ENCODE measurements around the gene TSPEAR. TPM values are rescaled to one million over a fixed set of nuclear protein-coding genes. Genes with fewer than 3 reads are reported as not detected.

The TSPEAR gene
- total RNA-seq, 4 donors from 2014 or later, result not detected

DNA sequence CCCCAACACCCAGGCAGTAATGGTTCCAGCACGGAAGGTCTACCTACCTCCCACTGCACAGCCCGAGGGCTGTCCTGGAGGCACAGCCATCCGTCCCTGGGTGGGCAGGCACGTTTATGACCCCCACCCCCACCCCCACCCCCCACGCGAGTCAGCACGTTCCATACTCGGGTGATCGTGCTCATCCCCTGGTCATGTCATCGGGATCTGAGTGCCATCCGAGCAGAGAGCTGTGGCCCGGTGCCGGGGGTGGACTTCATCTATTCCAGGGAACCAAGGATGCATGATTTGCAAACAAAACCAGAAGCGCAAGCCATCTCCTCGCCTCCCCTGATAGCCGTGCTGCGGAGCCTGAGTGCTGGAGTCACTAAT is 1.1 kb downstream of the TSPEAR start:
- TF ChIP-seq CTCF (IDR thresholded peaks at IDR 0.05; ENCODE audit: low read depth), result no peak

GRCh38 chr21:44709426-44710293 is 1.7 kb downstream of the TSPEAR start:
- no peak for TF ChIP-seq CTCF (IDR thresholded peaks at IDR 0.05; ENCODE audit: low read depth)

GRCh38 chr21:44708866-44709425 is 2.4 kb downstream of the TSPEAR start:
- TF ChIP-seq CTCF (IDR thresholded peaks at IDR 0.05; ENCODE audit: low read depth), result no peak

DNA sequence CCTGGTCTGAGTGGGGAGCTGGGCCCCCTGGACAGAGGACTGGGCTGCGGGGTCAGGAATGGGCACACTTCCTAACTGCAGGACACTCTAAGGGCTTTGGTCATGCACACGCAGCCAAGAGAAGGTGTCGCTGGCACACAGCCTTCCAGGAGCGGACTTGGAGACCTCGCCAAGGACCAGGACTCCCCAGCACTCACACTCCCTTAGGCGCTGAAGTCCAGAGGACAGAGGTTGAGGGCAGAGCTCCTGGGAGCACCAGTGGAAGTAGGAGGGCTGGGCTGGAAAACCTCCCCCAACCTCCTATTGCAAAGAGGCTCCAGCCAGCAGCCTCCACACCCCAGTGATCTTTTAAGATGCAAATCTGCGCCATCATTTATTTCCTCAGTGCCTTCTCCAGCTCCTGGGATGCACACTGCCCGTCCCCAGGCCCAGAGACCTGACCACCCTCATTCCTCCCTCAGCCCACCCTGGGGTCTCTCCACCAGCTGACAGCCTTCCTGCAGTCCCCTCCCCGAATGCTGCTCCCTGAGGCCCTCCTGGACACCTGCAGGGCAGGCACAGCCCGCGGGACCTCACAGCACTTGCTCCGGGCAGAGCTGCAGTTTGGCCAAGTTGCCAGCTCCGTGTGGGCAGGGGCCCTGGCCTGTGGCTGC is 3.0 kb downstream of the TSPEAR start:
- no peak for TF ChIP-seq CTCF (IDR thresholded peaks at IDR 0.05; ENCODE audit: low read depth)

GRCh38 chr21:44706706-44707581 is 4.4 kb downstream of the TSPEAR start:
- TF ChIP-seq CTCF (IDR thresholded peaks at IDR 0.05; ENCODE audit: low read depth), result no peak

GRCh38 chr21:44706026-44706705 is 5.2 kb downstream of the TSPEAR start:
- no peak for TF ChIP-seq CTCF (IDR thresholded peaks at IDR 0.05; ENCODE audit: low read depth)

Data from subcutaneous adipose tissue (tissue), 4 donors.